GM12878 (cell line): Measurements from ENCODE around the gene ATXN7L1. TPM values are rescaled to one million over a fixed set of nuclear protein-coding genes. Genes with fewer than 3 reads are reported as not detected.

Experiments
- ATAC-seq: fragments of 200-7000 bp; cut with Tn5 transposase; 3 replicates; pipeline ENCODE4 v1.9.1; 2020; ENCODE audit warnings: mild to moderate bottlenecking, moderate library complexity
- BruUV-seq: library from RNA; stranded (reverse); fragments of 400-500 nt; replicated peaks from 2 replicates; lab custom pipeline; 2021; lab: Mats Ljungman, UMichigan
- CTCF ChIA-PET: fragments of 300-600 bp; sonication (Branson Sonifier 250); formaldehyde crosslinking; extraction: SDS; loops from one replicate; lab custom pipeline; 2021; ENCODE audit warnings: inconsistent platforms; lab: Yijun Ruan, JAX
- POLR2A ChIA-PET: fragments of 350-600 bp; formaldehyde crosslinking; extraction: SDS; loops from one replicate; lab custom pipeline; 2021; ENCODE audit warnings: inconsistent platforms; lab: Charles Lee
- RAD21 ChIA-PET: fragments of 300-600 bp; sonication (Branson Sonifier 250); formaldehyde crosslinking; loops from one replicate; lab custom pipeline; 2023; ENCODE audit warnings: antibody characterized with exemption; ENCODE audit not compliant: unreplicated experiment; lab: Charles Lee
- SMC1A ChIA-PET: fragments of 300-600 bp; sonication (Branson Sonifier 250); formaldehyde crosslinking; loops from one replicate; lab custom pipeline; 2023; ENCODE audit not compliant: unreplicated experiment, uncharacterized antibody; lab: Charles Lee
- DNase-seq: peaks from one replicate; pipeline ENCODE4 v3.0.0-alpha.2; 2011; ENCODE audit warnings: low read depth, low spot score
- FAIRE-seq: peaks from 3 replicates; lab custom pipeline; 2011; peaks lifted over from hg19 to GRCh38; lab: Jason Lieb, UNC
- H2AFZ ChIP-seq: 2 replicates; pipeline ENCODE4 v1.6.0; 2011; ENCODE audit warnings: low read depth, low read length, control low read depth; ENCODE audit not compliant: control insufficient read depth
- H3K27ac ChIP-seq: 2 replicates; pipeline ENCODE4 v1.5.1; 2011; ENCODE audit warnings: control low read depth; ENCODE audit not compliant: control insufficient read depth, insufficient read depth
- H3K27me3 ChIP-seq, 2 experiments: replicated peaks in 1 of 2; 2 replicates each; pipeline versions ENCODE4 v1.6.0 to v1.6.1; 2011; ENCODE audit warnings: low read length in 1 of 2; ENCODE audit not compliant: control insufficient read depth in 2 of 2, insufficient read depth in 2 of 2
- H3K36me3 ChIP-seq, 2 experiments: 2 replicates each; pipeline ENCODE4 v1.5.1; 2011; ENCODE audit warnings: low read length in 1 of 2; ENCODE audit not compliant: control insufficient read depth in 2 of 2, insufficient read depth in 2 of 2
- H3K4me1 ChIP-seq: 2 replicates; pipeline ENCODE4 v1.6.1; 2011; ENCODE audit warnings: mild to moderate bottlenecking, low read length, moderate library complexity, mixed read lengths; ENCODE audit not compliant: control insufficient read depth, insufficient read depth
- H3K4me2 ChIP-seq: 2 replicates; pipeline ENCODE4 v1.6.0; 2011; ENCODE audit warnings: control low read depth; ENCODE audit not compliant: control insufficient read depth, insufficient read depth
- H3K4me3 ChIP-seq: fragments of 200-600 bp; sonication (generic); 2 replicates; pipeline ENCODE4 v1.5.1; 2016
- H3K79me2 ChIP-seq: 2 replicates; pipeline ENCODE4 v1.6.0; 2011; ENCODE audit warnings: low read length; ENCODE audit not compliant: control insufficient read depth, insufficient read depth
- H3K9ac ChIP-seq: 2 replicates; pipeline ENCODE4 v1.8.0; 2011; ENCODE audit warnings: low read length, control low read depth, mixed read lengths; ENCODE audit not compliant: control insufficient read depth, insufficient read depth
- H3K9me3 ChIP-seq: replicated peaks from 3 replicates; pipeline ENCODE4 v1.5.1; 2011; ENCODE audit warnings: mild to moderate bottlenecking, low read length; ENCODE audit not compliant: control insufficient read depth, insufficient read depth
- H4K20me1 ChIP-seq: 2 replicates; pipeline ENCODE4 v1.6.0; 2011; ENCODE audit not compliant: control insufficient read depth, insufficient read depth
- GABPA ChIP-seq: IDR thresholded peaks from 2 replicates; pipeline ENCODE4 v1.6.1; 2014; ENCODE audit warnings: antibody characterized with exemption, low read depth, mild to moderate bottlenecking, inconsistent platforms
- HDGF ChIP-seq: fragments of 450-650 bp; IDR thresholded peaks from 2 replicates; pipeline ENCODE4 v1.6.1; 2016; ENCODE audit warnings: antibody characterized with exemption
- KAT2A ChIP-seq: conservative IDR thresholded peaks from 2 replicates; pipeline ENCODE4 v1.6.1; 2011; ENCODE audit warnings: low read depth, low read length; ENCODE audit not compliant: control insufficient read depth
- MTA3 ChIP-seq: IDR thresholded peaks from 2 replicates; pipeline ENCODE4 v1.6.1; 2012; ENCODE audit warnings: low read length, inconsistent platforms, borderline replicate concordance
- NR2C1 ChIP-seq: fragments of 450-650 bp; IDR thresholded peaks from 2 replicates; pipeline ENCODE4 v1.6.1; 2017; ENCODE audit warnings: antibody characterized with exemption, mild to moderate bottlenecking, moderate library complexity
- POU2F2 ChIP-seq: IDR thresholded peaks from 3 replicates; pipeline ENCODE4 v1.6.1; 2011; ENCODE audit warnings: low read depth, mild to moderate bottlenecking, low read length, borderline replicate concordance
- RCOR1 ChIP-seq: conservative IDR thresholded peaks from 2 replicates; pipeline ENCODE4 v1.6.1; 2012; ENCODE audit warnings: low read depth, low read length, improper control_type of control experiment
- RUNX3 ChIP-seq: IDR thresholded peaks from 2 replicates; pipeline ENCODE4 v1.6.1; 2012; ENCODE audit warnings: low read length, inconsistent platforms
- SREBF1 ChIP-seq: IDR thresholded peaks from 2 replicates; pipeline ENCODE4 v1.6.1; 2012; ENCODE audit warnings: mild to moderate bottlenecking, low read length
- WGBS: methylation state at CpG from one replicate; pipeline ENCODE4 v1.1.6; 2016; ENCODE audit warnings: low lambda C conversion rate; ENCODE audit not compliant: insufficient replicate concordance, insufficient coverage; ENCODE audit errors: missing lambda C conversion rate; 5-methylcytosine and 5-hydroxymethylcytosine counted together
- in situ Hi-C: fragments of 300-500 bp; cut with MboI; formaldehyde crosslinking; loops from 9 replicates; pipeline ENCODE4 v1.14.3; 2018; ENCODE audit warnings: mixed read lengths
- intact Hi-C: fragments of 100-400 bp; cut with micrococcal nuclease; formaldehyde crosslinking; loops from one replicate; pipeline ENCODE4 v1.14.2; 2022; ENCODE audit not compliant: unreplicated experiment
- polyA plus RNA-seq, 11 experiments: library from polyadenylated mRNA; depleted of rRNA in 4 of 11; unstranded in 6 of 11; stranded (reverse) in 5 of 11; fragments of >200 nt; fragmentation: Nextera tagmentation in 4 of 11; fragmentation: Illumina TruSeq in 1 of 11; extraction: Ambion mirVana in 4 of 11; extraction: Trizol in 1 of 11; gene quantifications; 1 replicate in 1 of 11; 2 replicates in 10 of 11; pipeline versions ENCODE4 v1.2.1 to v1.2.3, GENCODE V29; 2011 to 2016; ENCODE audit warnings: inconsistent platforms in 2 of 11, missing spikeins in 2 of 11, low read depth in 1 of 11
- total RNA-seq, 4 experiments: library from RNA; depleted of rRNA in 3 of 4; stranded (reverse); fragments of >200 nt in 3 of 4; fragmentation: Illumina TruSeq in 1 of 4; extraction: Trizol in 1 of 4; gene quantifications; 2 replicates each; pipeline versions ENCODE4 v1.2.1 to v1.2.3, GENCODE V29; 2013 to 2021
- TF ChIP-seq, protein P1 (sequence below): IDR thresholded peaks from 2 replicates; pipeline ENCODE4 v1.6.1; 2011; ENCODE audit warnings: low read depth, mild to moderate bottlenecking, low read length, moderate library complexity, borderline replicate concordance; ENCODE audit errors: extremely low read depth
- TF ChIP-seq, protein P2 (sequence below): fragments of 450-650 bp; formaldehyde crosslinking; IDR thresholded peaks from 2 replicates; pipeline ENCODE4 v1.4.0; 2020; ENCODE audit warnings: mild to moderate bottlenecking, moderate library complexity
- TF ChIP-seq, protein P3 (sequence below): fragments of 450-650 bp; IDR thresholded peaks from 2 replicates; pipeline ENCODE4 v1.6.1; 2016; ENCODE audit warnings: mild to moderate bottlenecking
- TF ChIP-seq, protein P4 (sequence below): fragments of 450-650 bp; IDR thresholded peaks from 2 replicates; pipeline ENCODE4 v1.6.1; 2014; ENCODE audit warnings: mild to moderate bottlenecking

ATXN7L1 gene
- total and polyA plus RNA-seq, 10 of the 15 experiments (the other 5 are each of a cell fraction or from before 2014, with no cell fraction given) = 0.40 to 2.9 (median 1.2) TPM

DNA sequence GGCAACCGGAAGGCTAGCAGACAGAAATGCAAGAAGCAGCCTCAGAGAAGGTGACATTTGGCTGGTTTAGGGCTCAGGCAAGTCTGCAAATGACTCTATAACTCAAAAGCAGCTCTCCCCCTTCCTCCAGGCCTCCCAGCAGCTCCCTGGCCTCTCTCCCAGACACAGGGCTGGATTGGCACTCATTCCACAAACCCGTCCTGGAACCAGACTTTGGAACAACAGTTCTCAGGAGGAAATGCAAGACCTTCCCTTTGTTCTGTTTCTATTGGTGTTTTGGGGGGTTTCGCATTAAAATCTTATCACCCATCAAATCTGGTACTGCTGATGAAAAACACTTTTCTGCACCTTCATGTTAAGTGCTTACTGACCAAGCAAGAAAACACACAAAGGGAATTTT lies 254.8 kb downstream of the ATXN7L1 start:
- no peaks in the 10 kb centered on the region for H3K79me2 ChIP-seq
- TF ChIP-seq HDGF (no peak), MTA3 (no peak), KAT2A (no peak), RCOR1 (no peak), POU2F2 (no peak)
- TF ChIP-seq, protein P1, sequence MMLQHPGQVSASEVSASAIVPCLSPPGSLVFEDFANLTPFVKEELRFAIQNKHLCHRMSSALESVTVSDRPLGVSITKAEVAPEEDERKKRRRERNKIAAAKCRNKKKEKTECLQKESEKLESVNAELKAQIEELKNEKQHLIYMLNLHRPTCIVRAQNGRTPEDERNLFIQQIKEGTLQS = no peak
- no peak overlapping the region for H3K4me2 ChIP-seq
- in situ Hi-C loops = no loop called here
- WGBS = 81% methylated on average over 3 of the region's 3 CpGs
- intact Hi-C loops = no loop called here
- no TSS peak for BruUV-seq
- no peak overlapping the region for H3K27ac ChIP-seq
- no peaks in the 10 kb centered on the region for H3K9me3 ChIP-seq
- no peak overlapping the region for H2AFZ ChIP-seq
- no peak for FAIRE-seq
- no peaks in the 10 kb centered on the region for H3K4me1 ChIP-seq
- H3K27me3 ChIP-seq = no peaks in the 10 kb centered on the region
- CTCF ChIA-PET = no interaction called here
- ATAC-seq = no peak
- POLR2A ChIA-PET = no interaction called here
- SMC1A ChIA-PET = no interaction called here
- RAD21 ChIA-PET = no interaction called here
- no peaks in the 10 kb centered on the region for H3K36me3 ChIP-seq
- no peak for DNase-seq
- H3K9ac ChIP-seq = no peak overlapping the region
- no peaks in the 10 kb centered on the region for H4K20me1 ChIP-seq
- no peak overlapping the region for H3K4me3 ChIP-seq

DNA sequence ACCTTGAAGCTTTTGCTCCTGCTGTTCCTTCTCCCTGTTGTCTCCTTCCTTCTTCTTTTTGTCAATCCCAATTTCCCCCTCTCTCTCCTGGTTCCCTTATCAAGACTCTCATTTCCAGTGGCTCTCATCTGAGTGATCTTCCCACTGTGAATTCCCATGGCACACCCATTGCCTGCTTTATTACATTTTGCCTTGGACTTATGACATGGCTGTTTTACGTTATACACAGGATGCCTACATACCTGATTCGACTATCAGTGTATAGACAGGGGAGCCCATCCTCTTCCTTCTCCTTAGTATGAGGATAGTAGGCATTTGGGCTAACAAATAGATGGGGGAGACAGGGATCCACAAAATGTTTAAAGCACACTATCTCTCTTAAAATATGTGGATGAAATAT lies 255.2 kb downstream of the ATXN7L1 start:
- Histone ChIP-seq H4K20me1 (no peaks in the 10 kb centered on the region), H2AFZ (no peak overlapping the region), H3K27me3 (no peaks in the 10 kb centered on the region), H3K79me2 (no peaks in the 10 kb centered on the region), H3K36me3 (no peaks in the 10 kb centered on the region), H3K4me3 (no peak overlapping the region), H3K4me2 (no peak overlapping the region), H3K9me3 (no peaks in the 10 kb centered on the region), H3K4me1 (no peaks in the 10 kb centered on the region), H3K9ac (no peak overlapping the region), H3K27ac (no peak overlapping the region)
- ATAC-seq = no peak
- ChIA-PET CTCF (interaction anchor here (1.2 kb wide), 1 partner anchor 9 kb away, joined by 3 read pairs; no protein-coding TSS in a partner anchor), SMC1A (no interaction called here), RAD21 (no interaction called here), POLR2A (no interaction called here)
- BruUV-seq = no TSS peak
- in situ Hi-C loops = no loop called here
- DNase-seq = no peak
- intact Hi-C loops = no loop called here
- WGBS = 47% methylated on average over 2 of the region's 2 CpGs
- no peak for FAIRE-seq
- TF ChIP-seq NR2C1 (no peak), GABPA (no peak), RUNX3 (no peak), SREBF1 (no peak), MTA3 (no peak)
- TF ChIP-seq, protein P2, sequence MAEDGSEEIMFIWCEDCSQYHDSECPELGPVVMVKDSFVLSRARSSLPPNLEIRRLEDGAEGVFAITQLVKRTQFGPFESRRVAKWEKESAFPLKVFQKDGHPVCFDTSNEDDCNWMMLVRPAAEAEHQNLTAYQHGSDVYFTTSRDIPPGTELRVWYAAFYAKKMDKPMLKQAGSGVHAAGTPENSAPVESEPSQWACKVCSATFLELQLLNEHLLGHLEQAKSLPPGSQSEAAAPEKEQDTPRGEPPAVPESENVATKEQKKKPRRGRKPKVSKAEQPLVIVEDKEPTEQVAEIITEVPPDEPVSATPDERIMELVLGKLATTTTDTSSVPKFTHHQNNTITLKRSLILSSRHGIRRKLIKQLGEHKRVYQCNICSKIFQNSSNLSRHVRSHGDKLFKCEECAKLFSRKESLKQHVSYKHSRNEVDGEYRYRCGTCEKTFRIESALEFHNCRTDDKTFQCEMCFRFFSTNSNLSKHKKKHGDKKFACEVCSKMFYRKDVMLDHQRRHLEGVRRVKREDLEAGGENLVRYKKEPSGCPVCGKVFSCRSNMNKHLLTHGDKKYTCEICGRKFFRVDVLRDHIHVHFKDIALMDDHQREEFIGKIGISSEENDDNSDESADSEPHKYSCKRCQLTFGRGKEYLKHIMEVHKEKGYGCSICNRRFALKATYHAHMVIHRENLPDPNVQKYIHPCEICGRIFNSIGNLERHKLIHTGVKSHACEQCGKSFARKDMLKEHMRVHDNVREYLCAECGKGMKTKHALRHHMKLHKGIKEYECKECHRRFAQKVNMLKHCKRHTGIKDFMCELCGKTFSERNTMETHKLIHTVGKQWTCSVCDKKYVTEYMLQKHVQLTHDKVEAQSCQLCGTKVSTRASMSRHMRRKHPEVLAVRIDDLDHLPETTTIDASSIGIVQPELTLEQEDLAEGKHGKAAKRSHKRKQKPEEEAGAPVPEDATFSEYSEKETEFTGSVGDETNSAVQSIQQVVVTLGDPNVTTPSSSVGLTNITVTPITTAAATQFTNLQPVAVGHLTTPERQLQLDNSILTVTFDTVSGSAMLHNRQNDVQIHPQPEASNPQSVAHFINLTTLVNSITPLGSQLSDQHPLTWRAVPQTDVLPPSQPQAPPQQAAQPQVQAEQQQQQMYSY (CRISPR knock-in tag) = no peak
- TF ChIP-seq, protein P3, sequence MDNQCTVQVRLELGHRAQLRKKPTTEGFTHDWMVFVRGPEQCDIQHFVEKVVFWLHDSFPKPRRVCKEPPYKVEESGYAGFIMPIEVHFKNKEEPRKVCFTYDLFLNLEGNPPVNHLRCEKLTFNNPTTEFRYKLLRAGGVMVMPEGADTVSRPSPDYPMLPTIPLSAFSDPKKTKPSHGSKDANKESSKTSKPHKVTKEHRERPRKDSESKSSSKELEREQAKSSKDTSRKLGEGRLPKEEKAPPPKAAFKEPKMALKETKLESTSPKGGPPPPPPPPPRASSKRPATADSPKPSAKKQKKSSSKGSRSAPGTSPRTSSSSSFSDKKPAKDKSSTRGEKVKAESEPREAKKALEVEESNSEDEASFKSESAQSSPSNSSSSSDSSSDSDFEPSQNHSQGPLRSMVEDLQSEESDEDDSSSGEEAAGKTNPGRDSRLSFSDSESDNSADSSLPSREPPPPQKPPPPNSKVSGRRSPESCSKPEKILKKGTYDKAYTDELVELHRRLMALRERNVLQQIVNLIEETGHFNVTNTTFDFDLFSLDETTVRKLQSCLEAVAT = no peak
- TF ChIP-seq, protein P4, sequence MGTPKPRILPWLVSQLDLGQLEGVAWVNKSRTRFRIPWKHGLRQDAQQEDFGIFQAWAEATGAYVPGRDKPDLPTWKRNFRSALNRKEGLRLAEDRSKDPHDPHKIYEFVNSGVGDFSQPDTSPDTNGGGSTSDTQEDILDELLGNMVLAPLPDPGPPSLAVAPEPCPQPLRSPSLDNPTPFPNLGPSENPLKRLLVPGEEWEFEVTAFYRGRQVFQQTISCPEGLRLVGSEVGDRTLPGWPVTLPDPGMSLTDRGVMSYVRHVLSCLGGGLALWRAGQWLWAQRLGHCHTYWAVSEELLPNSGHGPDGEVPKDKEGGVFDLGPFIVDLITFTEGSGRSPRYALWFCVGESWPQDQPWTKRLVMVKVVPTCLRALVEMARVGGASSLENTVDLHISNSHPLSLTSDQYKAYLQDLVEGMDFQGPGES = no peak
